ENCODE data around the gene CERS3.

DNA sequence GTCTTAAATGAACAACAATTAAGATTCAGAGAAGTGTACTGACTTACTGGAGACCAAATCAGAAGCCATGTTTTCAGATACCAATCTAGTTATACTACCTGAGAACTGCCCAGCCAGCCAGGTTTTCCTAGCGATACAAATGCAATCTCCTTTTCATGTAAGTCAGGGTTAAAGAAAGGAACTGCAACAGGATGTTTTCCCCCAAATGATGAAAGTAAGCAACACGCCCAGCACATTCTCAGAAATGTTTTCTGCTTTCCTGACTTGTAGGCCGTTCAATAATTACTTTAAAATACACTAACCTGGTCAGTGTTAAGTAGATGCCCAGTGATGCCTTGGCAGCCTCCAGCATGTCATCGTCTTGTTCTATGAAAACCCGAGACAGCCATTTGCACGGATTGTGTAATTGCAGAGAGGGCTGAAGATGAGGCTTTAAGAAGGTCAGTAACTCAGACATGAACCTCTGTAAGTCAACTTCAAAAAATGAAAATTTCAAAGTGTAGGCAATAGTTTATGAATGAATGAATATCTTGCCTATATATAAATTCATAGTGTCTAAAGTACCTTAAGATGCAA lies 42.9 kb upstream of the CERS3 start:
- TF ChIP-seq EZH2 (IDR thresholded peaks at IDR 0.05) (no peak), POLR2AphosphoS5 (IDR thresholded peaks at IDR 0.05; ENCODE audit: borderline replicate concordance, low read depth, low read length) (no peak), FOXP2 (optimal IDR thresholded peaks at IDR 0.05; ENCODE audit: control extremely low read depth, extremely low read length, insufficient read depth) (no peak)
